Measurements from ENCODE around the gene ZBTB20.

DNA sequence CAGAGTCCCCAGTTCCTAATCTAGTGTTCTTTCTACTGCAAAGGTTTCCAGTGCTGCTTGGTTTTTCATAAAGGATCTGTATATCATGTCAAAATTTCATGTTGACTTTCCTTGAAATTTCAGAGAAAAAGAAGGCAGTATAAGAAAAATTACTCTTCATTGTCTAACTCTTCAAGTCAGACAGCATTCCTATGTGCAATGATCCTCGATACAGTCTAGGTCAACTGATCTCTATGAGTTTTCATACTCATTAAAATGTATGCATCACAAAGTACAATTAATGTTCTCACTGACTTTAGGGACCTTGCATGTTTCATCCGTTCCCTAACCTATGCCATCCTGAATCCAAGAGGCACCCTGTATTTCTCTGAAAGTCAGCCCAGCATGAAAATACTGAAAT lies 317.3 kb downstream of the ZBTB20 start:
- TF ChIP-seq, protein P1, sequence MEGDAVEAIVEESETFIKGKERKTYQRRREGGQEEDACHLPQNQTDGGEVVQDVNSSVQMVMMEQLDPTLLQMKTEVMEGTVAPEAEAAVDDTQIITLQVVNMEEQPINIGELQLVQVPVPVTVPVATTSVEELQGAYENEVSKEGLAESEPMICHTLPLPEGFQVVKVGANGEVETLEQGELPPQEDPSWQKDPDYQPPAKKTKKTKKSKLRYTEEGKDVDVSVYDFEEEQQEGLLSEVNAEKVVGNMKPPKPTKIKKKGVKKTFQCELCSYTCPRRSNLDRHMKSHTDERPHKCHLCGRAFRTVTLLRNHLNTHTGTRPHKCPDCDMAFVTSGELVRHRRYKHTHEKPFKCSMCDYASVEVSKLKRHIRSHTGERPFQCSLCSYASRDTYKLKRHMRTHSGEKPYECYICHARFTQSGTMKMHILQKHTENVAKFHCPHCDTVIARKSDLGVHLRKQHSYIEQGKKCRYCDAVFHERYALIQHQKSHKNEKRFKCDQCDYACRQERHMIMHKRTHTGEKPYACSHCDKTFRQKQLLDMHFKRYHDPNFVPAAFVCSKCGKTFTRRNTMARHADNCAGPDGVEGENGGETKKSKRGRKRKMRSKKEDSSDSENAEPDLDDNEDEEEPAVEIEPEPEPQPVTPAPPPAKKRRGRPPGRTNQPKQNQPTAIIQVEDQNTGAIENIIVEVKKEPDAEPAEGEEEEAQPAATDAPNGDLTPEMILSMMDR (IDR thresholded peaks at IDR 0.05 in 8 of 11, conservative IDR thresholded peaks at IDR 0.05 in 3 of 11) = no peak
- no peak for TF ChIP-seq POLR2AphosphoS5 (IDR thresholded peaks at IDR 0.05)

All from spleen (tissue), 7 donors.